Measurements from ENCODE around the gene SLC35E2B. TPM values are rescaled to one million over a fixed set of nuclear protein-coding genes. Genes with fewer than 3 reads are reported as not detected.

SLC35E2B gene
- total RNA-seq, 2 experiments from 2014 or later = 21.9 to 25.6 TPM

DNA sequence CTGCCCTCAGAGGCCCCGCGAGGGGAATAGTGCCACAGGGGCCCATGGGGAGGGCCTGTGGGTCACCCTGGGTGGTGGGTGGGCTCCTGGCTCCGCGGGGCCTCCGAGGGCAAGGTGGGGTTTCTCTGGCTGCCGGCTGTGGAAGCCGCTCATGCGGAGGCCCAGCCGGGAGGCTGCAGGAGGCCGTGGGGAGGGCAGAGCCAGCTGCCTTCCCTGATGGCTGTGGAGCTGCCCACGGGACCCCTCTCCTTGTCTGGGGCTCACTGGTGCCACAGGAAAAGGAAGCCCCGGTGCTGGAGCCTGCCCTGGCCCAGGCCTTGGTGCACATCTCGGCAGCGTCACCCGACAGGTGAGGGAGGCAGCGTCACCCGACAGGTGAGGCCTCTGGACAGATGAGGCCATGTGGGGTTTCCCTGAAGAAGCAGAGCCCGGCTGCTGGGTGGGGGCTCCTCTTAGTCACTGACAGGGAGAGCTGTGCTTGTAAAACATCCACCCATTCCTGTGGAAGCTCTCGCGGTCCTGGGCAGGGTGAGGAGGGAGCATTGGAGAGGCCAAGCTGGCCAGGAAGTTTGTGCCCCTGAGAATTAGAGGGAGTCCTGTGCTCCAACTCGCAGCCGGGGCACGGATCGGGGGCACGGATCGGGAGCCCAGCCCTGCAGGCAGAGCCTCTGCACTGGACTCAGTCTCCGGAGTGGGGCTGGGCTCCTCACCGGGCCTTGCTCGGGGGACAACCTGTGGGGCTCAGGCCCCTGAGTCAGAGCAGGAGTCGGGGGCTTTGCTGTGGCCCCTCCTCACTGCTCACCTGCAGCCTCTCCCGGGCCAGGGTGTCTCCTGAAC is 71.2 kb downstream of the SLC35E2B start:
- Mint-ChIP-seq H3K4me3 (no peak overlapping the region), H3K36me3 (ENCODE audit: low read depth) (no peaks in the 10 kb centered on the region), H3K4me1 (ENCODE audit: low read depth) (peaks cover 9% of the 10 kb centered on the region), H3K27me3 (ENCODE audit: low read depth) (no peaks in the 10 kb centered on the region), H3K27ac (no peak overlapping the region), H3K9me3 (no peaks in the 10 kb centered on the region)
- intact Hi-C loops (cut with micrococcal nuclease) = no loop called here
- CTCF ChIA-PET = interaction anchor here (1.1 kb wide), 1 partner anchor 7 kb away, joined by 3 read pairs; no protein-coding TSS in a partner anchor
- DNase-seq = no peak

DNA sequence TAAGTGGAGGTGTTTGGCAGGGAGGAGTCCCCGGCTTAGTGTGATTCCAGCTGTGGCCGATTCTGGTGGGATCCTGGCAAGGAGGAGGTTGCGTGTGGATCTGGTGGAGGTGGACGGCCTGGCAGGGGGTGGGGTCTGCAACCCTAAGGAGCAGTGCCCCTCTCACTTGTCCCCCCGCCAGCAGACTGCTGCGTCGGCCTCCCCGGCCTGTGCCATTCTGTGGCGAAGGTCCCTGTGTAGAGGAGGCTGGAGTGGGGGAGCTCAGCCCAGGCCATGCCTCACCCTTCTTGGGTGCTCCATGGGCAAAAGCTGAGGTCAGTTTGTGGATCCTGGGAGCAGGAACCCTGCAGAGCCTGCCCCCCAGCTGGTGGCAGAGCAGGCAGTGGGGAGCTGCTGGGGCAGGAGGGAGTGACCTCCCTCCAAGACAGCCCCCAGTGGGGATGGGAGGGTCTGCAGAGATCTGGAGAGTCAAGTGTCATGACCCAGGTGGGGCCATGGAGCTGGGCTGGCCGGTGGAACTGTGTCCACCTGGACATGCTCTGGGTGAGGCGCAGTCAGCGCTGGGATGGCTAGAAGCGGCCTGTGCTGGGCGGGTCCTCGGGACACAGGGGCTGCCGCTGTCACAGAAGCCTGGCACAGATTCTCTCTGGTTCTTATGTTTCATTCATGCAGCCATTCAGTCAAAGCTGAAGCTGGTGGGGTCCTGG is 72.0 kb downstream of the SLC35E2B start:
- intact Hi-C loops (cut with micrococcal nuclease) = no loop called here
- Mint-ChIP-seq H3K27ac (no peak overlapping the region), H3K36me3 (ENCODE audit: low read depth) (no peaks in the 10 kb centered on the region), H3K4me3 (no peak overlapping the region), H3K4me1 (ENCODE audit: low read depth) (peaks cover 10% of the 10 kb centered on the region), H3K27me3 (ENCODE audit: low read depth) (no peaks in the 10 kb centered on the region), H3K9me3 (no peaks in the 10 kb centered on the region)
- no peak for DNase-seq
- CTCF ChIA-PET = interaction anchor here (1.1 kb wide), 1 partner anchor 8 kb away, joined by 3 read pairs; no protein-coding TSS in a partner anchor

DNA sequence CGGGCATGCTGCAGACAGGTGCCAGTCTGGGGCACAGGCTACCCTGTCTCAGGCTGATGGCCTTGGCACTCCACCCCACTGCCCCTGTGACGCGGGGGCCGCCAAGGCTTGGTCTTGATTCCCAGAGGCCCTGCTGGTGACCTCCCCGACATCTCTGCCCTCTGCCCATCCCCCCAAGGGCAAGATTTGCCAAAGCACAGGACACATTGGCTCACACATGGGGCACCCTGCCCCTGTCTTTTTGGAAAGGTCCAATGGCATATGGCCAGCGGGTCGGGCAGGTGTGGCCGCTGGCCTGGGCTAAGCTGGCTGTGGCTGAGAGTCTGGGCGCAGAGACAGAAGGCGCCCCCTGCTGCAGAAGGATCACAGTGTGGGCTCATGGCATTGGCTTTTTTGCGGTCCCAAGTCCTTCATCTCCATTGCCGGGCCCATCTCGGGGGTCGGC is 72.7 kb downstream of the SLC35E2B start:
- Mint-ChIP-seq H3K4me3 (no peak overlapping the region), H3K27me3 (ENCODE audit: low read depth) (no peaks in the 10 kb centered on the region), H3K4me1 (ENCODE audit: low read depth) (peaks cover 10% of the 10 kb centered on the region), H3K27ac (no peak overlapping the region), H3K36me3 (ENCODE audit: low read depth) (no peaks in the 10 kb centered on the region), H3K9me3 (no peaks in the 10 kb centered on the region)
- intact Hi-C loops (cut with micrococcal nuclease) = no loop called here
- CTCF ChIA-PET = interaction anchor here (1.1 kb wide), 1 partner anchor 9 kb away, joined by 3 read pairs; no protein-coding TSS in a partner anchor
- DNase-seq = no peak

DNA sequence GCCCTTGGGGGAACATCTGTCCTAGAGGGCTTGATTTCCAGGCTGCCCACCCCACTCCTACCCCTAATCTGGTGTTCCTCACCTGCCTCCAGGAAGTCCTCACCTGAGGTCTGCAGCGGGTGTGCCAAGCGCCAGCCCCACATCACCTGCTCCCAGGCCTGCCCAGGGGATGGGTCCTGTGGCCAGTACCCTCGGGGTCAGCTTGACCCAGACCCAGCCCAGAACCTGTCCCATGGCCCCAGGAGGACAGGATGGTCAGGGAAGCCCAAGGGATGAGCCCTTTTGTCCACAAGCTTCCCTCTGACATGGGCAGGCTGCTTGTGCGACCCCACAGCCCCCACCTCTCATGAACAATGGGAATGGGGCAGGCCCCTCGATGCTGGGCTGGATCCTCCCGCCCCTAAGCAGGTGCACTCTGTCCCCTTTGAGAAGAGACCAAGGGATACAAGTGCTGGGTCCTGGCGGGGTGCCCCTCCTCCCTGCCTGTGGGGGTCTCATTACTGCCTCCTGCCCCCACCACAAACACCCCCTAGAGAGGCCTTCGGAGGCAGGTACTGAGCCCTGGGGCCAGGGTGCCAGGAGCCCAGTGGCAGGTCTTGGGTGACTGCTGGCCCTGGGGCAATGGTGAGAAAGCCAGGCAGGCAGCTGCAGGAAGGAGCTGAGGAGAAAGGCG is 74.1 kb downstream of the SLC35E2B start:
- intact Hi-C loops (cut with micrococcal nuclease) = no loop called here
- Mint-ChIP-seq H3K9me3 (no peaks in the 10 kb centered on the region), H3K4me1 (ENCODE audit: low read depth) (peaks cover 23% of the 10 kb centered on the region), H3K4me3 (no peak overlapping the region), H3K36me3 (ENCODE audit: low read depth) (peaks cover 4% of the 10 kb centered on the region), H3K27ac (no peak overlapping the region), H3K27me3 (ENCODE audit: low read depth) (no peaks in the 10 kb centered on the region)
- no peak for DNase-seq
- CTCF ChIA-PET = interaction anchor here (1.7 kb wide), 1 partner anchor 10 kb away, joined by 4 read pairs; no protein-coding TSS in a partner anchor

DNA sequence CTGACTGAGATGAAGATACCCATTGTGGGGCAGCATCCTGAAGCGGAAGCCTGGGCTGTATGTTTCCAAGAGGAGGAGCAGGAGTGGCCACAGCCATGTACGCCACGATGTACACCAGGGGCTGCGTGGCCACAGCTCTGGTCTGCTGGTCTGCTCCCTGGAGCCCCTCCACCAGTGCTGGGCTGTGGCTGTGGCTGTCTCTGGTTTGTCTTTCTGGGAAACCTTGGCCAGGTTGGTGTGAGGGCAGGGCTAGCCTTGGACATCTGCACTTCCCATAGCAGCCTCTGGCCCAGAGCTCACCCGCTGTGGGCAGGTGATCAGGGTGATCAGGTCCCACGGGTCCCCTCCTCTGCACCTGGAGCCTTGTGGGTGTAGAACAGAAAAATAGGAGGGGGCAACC is 74.7 kb downstream of the SLC35E2B start:
- H3K27ac Mint-ChIP-seq = no peak overlapping the region
- CTCF ChIA-PET = interaction anchor here (1.7 kb wide), 1 partner anchor 11 kb away, joined by 4 read pairs; no protein-coding TSS in a partner anchor
- intact Hi-C loops (cut with micrococcal nuclease) = no loop called here

DNA sequence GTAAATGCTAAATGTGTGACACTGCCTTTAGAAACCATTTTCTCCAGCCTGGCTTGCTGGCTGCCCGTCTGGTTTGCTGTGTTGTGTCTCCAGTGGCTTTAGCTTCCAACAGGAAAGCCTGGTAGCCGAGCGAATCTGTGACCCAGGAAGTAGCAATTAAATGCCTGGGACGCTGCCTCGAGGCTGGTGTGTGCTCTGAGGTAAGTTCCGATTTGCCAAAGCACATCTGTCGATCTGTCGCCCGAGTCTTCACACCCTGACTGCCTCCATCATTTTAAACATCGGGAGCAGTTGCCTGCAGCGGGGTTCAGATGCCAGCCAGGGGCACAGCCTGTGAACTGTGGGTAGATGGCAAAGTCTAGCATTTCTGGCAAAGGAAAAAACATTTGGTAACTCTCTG is 75.1 kb downstream of the SLC35E2B start:
- Mint-ChIP-seq H3K9me3 (no peaks in the 10 kb centered on the region), H3K27me3 (ENCODE audit: low read depth) (no peaks in the 10 kb centered on the region), H3K4me1 (ENCODE audit: low read depth) (peaks cover 24% of the 10 kb centered on the region), H3K27ac (peak overlapping the region; percentile 13), H3K4me3 (peak overlapping the region; percentile 73), H3K36me3 (ENCODE audit: low read depth) (peaks cover 5% of the 10 kb centered on the region)
- intact Hi-C loops (cut with micrococcal nuclease) = no loop called here
- CTCF ChIA-PET = interaction anchor here (1.7 kb wide), 1 partner anchor 11 kb away, joined by 4 read pairs; no protein-coding TSS in a partner anchor
- DNase-seq = no peak

More for the DNA sequence above, 74.7 kb downstream of the SLC35E2B start:
- DNase-seq = no peak
- no peaks in the 10 kb centered on the region for H3K27me3 Mint-ChIP-seq (ENCODE audit: low read depth)
- peaks cover 5% of the 10 kb centered on the region for H3K36me3 Mint-ChIP-seq (ENCODE audit: low read depth)
- peaks cover 24% of the 10 kb centered on the region for H3K4me1 Mint-ChIP-seq (ENCODE audit: low read depth)
- no peaks in the 10 kb centered on the region for H3K9me3 Mint-ChIP-seq
- peak overlapping the region; percentile 73 for H3K4me3 Mint-ChIP-seq

DNA sequence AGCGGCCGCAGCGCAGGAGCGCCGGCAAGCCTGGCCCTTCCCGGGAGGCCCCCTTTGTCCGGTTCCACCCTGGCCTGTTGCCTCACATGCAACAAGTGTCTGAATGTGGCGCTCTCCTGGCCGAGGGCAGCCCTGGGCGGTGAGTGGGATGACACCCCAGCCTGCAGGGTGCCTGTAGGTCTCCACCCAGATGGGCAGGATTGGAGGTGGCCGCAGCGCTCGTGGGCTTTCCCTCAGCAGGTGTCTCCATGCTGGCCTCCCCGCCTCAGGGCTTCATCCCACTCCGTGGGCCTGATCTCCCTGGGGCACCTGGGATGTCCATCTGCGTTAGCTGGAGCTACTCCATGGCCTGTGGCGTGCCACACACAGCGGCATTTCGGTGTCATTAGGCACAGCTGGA is 75.8 kb downstream of the SLC35E2B start:
- Mint-ChIP-seq H3K36me3 (ENCODE audit: low read depth) (peaks cover 5% of the 10 kb centered on the region), H3K9me3 (no peaks in the 10 kb centered on the region), H3K4me3 (peak overlapping the region; percentile 73), H3K27ac (peak overlapping the region; percentile 13), H3K27me3 (ENCODE audit: low read depth) (no peaks in the 10 kb centered on the region), H3K4me1 (ENCODE audit: low read depth) (peaks cover 24% of the 10 kb centered on the region)
- DNase-seq = no peak
- intact Hi-C loops (cut with micrococcal nuclease) = no loop called here
- CTCF ChIA-PET = interaction anchor here (1.7 kb wide), 1 partner anchor 12 kb away, joined by 4 read pairs; no protein-coding TSS in a partner anchor

DNA sequence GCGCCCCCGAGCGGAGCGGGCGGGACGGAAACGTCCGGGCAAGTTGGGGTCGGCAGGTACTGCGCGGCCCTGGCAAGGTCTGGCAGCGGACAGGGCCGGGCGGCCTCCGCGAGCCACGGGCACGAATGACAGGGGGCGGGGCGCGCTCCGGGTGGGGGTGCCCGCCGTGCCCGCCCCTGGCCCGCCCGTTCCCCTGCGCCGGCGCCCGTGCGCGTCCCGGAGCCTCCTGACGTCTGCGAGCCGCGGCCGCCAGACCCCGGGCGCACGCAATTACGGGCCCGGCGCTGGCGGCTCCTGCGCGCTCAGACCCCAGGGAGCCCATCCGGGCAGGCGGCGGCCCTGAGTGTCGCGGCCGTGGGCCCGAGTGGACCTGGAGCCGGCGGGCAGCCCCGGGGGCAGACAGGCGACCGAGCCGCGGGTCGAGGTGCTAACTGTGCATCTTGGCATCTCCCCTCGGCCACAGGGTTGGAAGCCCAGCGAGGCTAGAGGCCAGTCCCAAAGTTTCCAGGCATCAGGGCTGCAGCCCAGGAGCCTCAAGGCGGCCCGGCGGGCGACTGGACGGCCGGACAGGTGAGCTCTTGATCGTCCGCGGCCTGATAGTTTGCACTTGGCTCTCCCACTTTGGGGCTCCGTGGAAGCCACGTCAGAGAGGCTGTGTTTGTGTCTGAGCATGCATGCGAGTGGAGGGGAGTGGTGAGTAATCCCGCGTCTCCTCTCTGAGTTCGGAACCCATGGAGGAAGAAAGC is 76.4 kb downstream of the SLC35E2B start:
- intact Hi-C loops (cut with micrococcal nuclease) = no loop called here
- no peaks in the 10 kb centered on the region for H3K9me3 Mint-ChIP-seq

DNA sequence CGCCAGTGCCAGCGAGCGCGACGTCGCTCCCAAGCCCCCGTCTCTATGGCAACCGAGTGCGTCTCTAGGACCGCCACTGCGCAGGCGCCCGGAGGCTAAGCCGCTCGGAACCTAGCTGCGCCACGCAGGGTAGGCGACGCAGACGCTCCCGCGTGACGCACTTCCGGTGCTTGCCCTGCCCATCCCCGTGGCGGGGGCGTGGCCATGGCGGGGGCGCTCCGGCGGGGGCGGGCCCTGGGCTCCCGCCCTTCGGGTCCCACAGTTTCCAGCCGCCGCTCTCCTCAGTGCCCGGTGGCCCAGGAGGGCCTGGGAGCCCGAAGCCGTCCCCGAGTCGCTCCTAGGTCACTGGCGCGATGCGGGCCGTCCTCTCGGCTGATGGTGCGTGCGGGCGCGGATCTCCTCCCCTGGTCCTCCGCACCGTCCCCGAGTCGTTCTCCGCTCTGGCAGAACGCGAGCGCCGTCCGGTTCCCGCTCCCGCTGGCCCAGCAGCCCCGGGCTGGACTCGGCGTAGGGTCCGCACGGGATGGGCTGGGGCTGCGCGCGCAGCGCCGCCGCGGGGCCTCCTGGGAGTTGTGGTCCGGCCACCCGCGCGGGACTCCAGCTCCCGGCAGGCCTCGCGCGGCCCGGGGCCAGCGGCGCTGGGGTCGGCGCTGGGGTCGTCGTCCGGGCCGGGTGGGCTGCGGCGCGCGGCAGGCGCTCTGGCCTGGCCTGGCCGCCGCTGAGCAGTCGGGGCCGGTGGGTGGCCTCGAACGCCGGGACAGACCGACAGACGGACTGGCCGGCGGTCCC is 77.1 kb downstream of the SLC35E2B start, which contains the start of gene MIB2:
Gene MIB2, plus strand, starts transcription at position 245 of the 789 bp plus-strand sequence. CDS start 7,953 bp downstream, outside the sequence.
- intact Hi-C loops (cut with micrococcal nuclease) = loop anchor here (1.0 to 2.0 kb wide), 4 partner anchors 13 to 240 kb away; partner anchors contain the start of genes AURKAIP1, CDK11B and SSU72
- peak; percentile 95 for DNase-seq
- peaks cover 5% of the 10 kb centered on the region for H3K36me3 Mint-ChIP-seq (ENCODE audit: low read depth)
- no peaks in the 10 kb centered on the region for H3K27me3 Mint-ChIP-seq (ENCODE audit: low read depth)
- H3K9me3 Mint-ChIP-seq = no peaks in the 10 kb centered on the region
- H3K4me1 Mint-ChIP-seq (ENCODE audit: low read depth) = peaks cover 24% of the 10 kb centered on the region
- CTCF ChIA-PET = interaction anchor here (1.1 kb wide), 1 partner anchor 111 kb away, joined by 3 read pairs; no protein-coding TSS in a partner anchor
- peak within 1 kb of the TSS; percentile 90 for H3K4me3 Mint-ChIP-seq
- H3K27ac Mint-ChIP-seq = peak within 1 kb of the TSS; percentile 85

More for the DNA sequence above, 76.4 kb downstream of the SLC35E2B start:
- CTCF ChIA-PET = no interaction called here
- H3K36me3 Mint-ChIP-seq (ENCODE audit: low read depth) = peaks cover 5% of the 10 kb centered on the region
- no peaks in the 10 kb centered on the region for H3K27me3 Mint-ChIP-seq (ENCODE audit: low read depth)
- peaks cover 24% of the 10 kb centered on the region for H3K4me1 Mint-ChIP-seq (ENCODE audit: low read depth)
- H3K27ac Mint-ChIP-seq = peak overlapping the region; percentile 75
- DNase-seq = no peak
- H3K4me3 Mint-ChIP-seq = peak overlapping the region; percentile 73

DNA sequence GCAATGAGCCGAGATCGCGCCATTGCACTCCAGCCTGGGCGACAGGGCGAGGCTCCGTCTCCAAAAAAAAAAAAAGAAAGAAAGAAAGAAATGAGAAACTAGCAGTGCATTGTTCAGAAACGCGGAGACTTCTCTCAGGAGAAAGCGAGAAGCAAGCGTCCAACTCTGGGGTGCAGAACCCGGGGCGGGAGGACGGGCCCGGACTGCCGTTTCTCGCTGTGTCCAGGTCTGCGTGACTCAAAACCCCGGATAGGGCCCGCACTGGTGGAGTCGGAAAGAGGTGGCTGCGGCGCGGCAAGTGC is 77.7 kb downstream of the SLC35E2B start:
- DNase-seq = no peak
- CTCF ChIA-PET = interaction anchor here (0.5 to 1.1 kb wide), 2 partner anchors 111 to 200 kb away, joined by 3 read pairs; no protein-coding TSS in a partner anchor
- intact Hi-C loops (cut with micrococcal nuclease) = loop anchor here (1.0 to 2.0 kb wide), 4 partner anchors 14 to 240 kb away; partner anchors contain the start of genes AURKAIP1, CDK11B and SSU72
- H3K27me3 Mint-ChIP-seq (ENCODE audit: low read depth) = no peaks in the 10 kb centered on the region
- H3K4me1 Mint-ChIP-seq (ENCODE audit: low read depth) = peaks cover 24% of the 10 kb centered on the region
- H3K4me3 Mint-ChIP-seq = peak overlapping the region; percentile 90
- H3K36me3 Mint-ChIP-seq (ENCODE audit: low read depth) = peaks cover 5% of the 10 kb centered on the region
- H3K9me3 Mint-ChIP-seq = no peaks in the 10 kb centered on the region
- peak overlapping the region; percentile 85 for H3K27ac Mint-ChIP-seq
